HT-29 (cell line): ENCODE data around the gene TCEAL5. TPM values are rescaled to one million over a fixed set of nuclear protein-coding genes. Genes with fewer than 3 reads are reported as not detected.
"Not testable (repeated sequence)": the region's sequence is repeated elsewhere in the genome, so short reads cannot be mapped to it uniquely, and the experiment has no call there.

Experiments
- DNase-seq: peaks from one replicate; pipeline ENCODE4 v3.0.0-alpha.2; 2015; ENCODE audit warnings: low spot score
- total RNA-seq: library from RNA; depleted of rRNA; stranded (reverse); fragments of >200 nt; shearing (Covaris generic); gene quantifications from 2 replicates; pipeline ENCODE4 v1.2.3, GENCODE V29; 2014; rRNA removed

TCEAL5 gene
- total RNA-seq, 1 experiment from 2014 or later: not detected

GRCh38 chrX:103234869-103235268 lies 41.7 kb downstream of the TCEAL5 start:
- DNase-seq: no peak

GRCh38 chrX:103233263-103233662 lies 43.3 kb downstream of the TCEAL5 start:
- DNase-seq: no peak

- not testable (repeated sequence) for DNase-seq
Measured at GRCh38 chrX:103225918-103226317, 50.6 kb downstream of the TCEAL5 start.

Other genes with a start within 250 kb of the TCEAL5 start
- gene BEX1, start 212.6 kb downstream of the TCEAL5 start, total RNA-seq: not detected in 2 replicates
- not detected in 2 replicates for gene NXF3, start 183.6 kb downstream of the TCEAL5 start, total RNA-seq
- gene BEX4, start 61.6 kb downstream of the TCEAL5 start, total RNA-seq: not detected in 2 replicates
- gene TCEAL8, start 21.6 kb downstream of the TCEAL5 start, total RNA-seq: 6.7 and 8.1 TPM in 2 replicates
- gene BEX2, start 34.2 kb upstream of the TCEAL5 start, total RNA-seq: not detected in 2 replicates
- not detected in 2 replicates for gene TCEAL7, start 53.5 kb upstream of the TCEAL5 start, total RNA-seq
- 10.3 and 11.8 TPM in 2 replicates for gene TCEAL9, start 79.8 kb upstream of the TCEAL5 start, total RNA-seq
- not detected in 2 replicates for gene BEX3, start 99.8 kb upstream of the TCEAL5 start, total RNA-seq
- gene RAB40A, start 242.7 kb upstream of the TCEAL5 start, total RNA-seq: not detected in 2 replicates